Spleen (tissue), 11 donors: ENCODE data around the gene ZNF337. TPM values are rescaled to one million over a fixed set of nuclear protein-coding genes. Genes with fewer than 3 reads are reported as not detected.

ENCODE experiments used
- DNase-seq: peaks from one replicate; pipeline ENCODE4 v3.0.0-alpha.2; 2020
- H3K27ac ChIP-seq, 8 donors: fragments of 200-600 bp; sonication (generic) in 7 of 8; 1 replicate in 4 of 8; 2 replicates in 4 of 8; pipeline versions ENCODE4 v1.5.0 to v1.8.0; 2016 to 2021; ENCODE audit warnings: inconsistent platforms in 4 of 8, mild to moderate bottlenecking in 4 of 8, moderate library complexity in 1 of 8
- H3K27me3 ChIP-seq, 7 donors: fragments of 200-600 bp; sonication (generic) in 6 of 7; replicated peaks in 1 of 7; 1 replicate in 4 of 7; 2 replicates in 3 of 7; pipeline versions ENCODE4 v1.5.0 to v1.8.0; 2016 to 2021; ENCODE audit warnings: inconsistent platforms in 3 of 7, mild to moderate bottlenecking in 1 of 7
- H3K36me3 ChIP-seq, 6 donors: fragments of 200-600 bp; sonication (generic) in 5 of 6; 1 replicate in 4 of 6; 2 replicates in 2 of 6; pipeline versions ENCODE4 v1.5.0 to v1.8.0; 2016 to 2021; ENCODE audit warnings: inconsistent platforms in 2 of 6
- H3K4me1 ChIP-seq, 6 donors: fragments of 200-600 bp; sonication (generic) in 5 of 6; 1 replicate in 3 of 6; 2 replicates in 3 of 6; pipeline versions ENCODE4 v1.5.0 to v1.8.0; 2016 to 2021; ENCODE audit warnings: inconsistent platforms in 3 of 6
- H3K4me3 ChIP-seq, 8 donors: fragments of 200-600 bp; sonication (generic) in 7 of 8; 1 replicate in 4 of 8; 2 replicates in 4 of 8; pipeline versions ENCODE4 v1.5.0 to v1.8.0; 2016 to 2021; ENCODE audit warnings: inconsistent platforms in 4 of 8, mild to moderate bottlenecking in 4 of 8, moderate library complexity in 2 of 8
- H3K9me3 ChIP-seq, 8 donors: fragments of 200-600 bp; sonication (generic) in 7 of 8; 1 replicate in 4 of 8; 2 replicates in 4 of 8; pipeline versions ENCODE4 v1.5.0 to v1.8.0; 2016 to 2021; ENCODE audit warnings: inconsistent platforms in 4 of 8
- POLR2A ChIP-seq, 3 donors: fragments of 450-650 bp; IDR thresholded peaks; one replicate each; pipeline ENCODE4 v1.5.1; 2017; ENCODE audit warnings: antibody characterized with exemption in 3 of 3, mild to moderate bottlenecking in 1 of 3
- POLR2AphosphoS5 ChIP-seq, 3 donors: sonication (generic); formaldehyde crosslinking; IDR thresholded peaks; one replicate each; pipeline ENCODE4 v1.5.1; 2017; ENCODE audit warnings: antibody characterized with exemption in 3 of 3
- WGBS, 5 donors: extraction: QIAGEN DNeasy Blood & Tissue Kit in 3 of 5; methylation state at CpG; one replicate each; pipeline versions ENCODE4 v1.1.5 to v1.1.7; 2013 to 2018; 5-methylcytosine and 5-hydroxymethylcytosine counted together
- intact Hi-C: fragments of 100-400 bp; cut with DNase I; formaldehyde crosslinking; loops from one replicate; pipeline ENCODE4 v1.15.0; 2023; ENCODE audit warnings: low total_unique reads
- polyA plus RNA-seq, 3 donors: library from polyadenylated mRNA; stranded (reverse); fragments of 200-250 nt; gene quantifications; one replicate each; pipeline ENCODE4 v1.2.1, GENCODE V29; 2013
- total RNA-seq, 7 donors: library from RNA; depleted of rRNA in 3 of 7; stranded (reverse); fragments of >200 nt in 3 of 7; fragmentation: NEBNext Ultra II Directional in 4 of 7; extraction: Animal tissue kit (Norgen Biotek cat#: 25700) in 4 of 7; gene quantifications; one replicate each; pipeline versions ENCODE4 v1.1.0 to v1.2.1, GENCODE V29; 2016 to 2021
- TF ChIP-seq, protein P1 (sequence below), 11 experiments: fragments of 200-600 bp in 7 of 11; fragments of 450-650 bp in 4 of 11; sonication (generic) in 4 of 11; IDR thresholded peaks in 8 of 11; conservative IDR thresholded peaks in 3 of 11; 1 replicate in 7 of 11; 2 replicates in 4 of 11; pipeline versions ENCODE4 v1.4.0 to v1.8.0; 2016 to 2021; ENCODE audit warnings: antibody characterized with exemption in 11 of 11, inconsistent platforms in 4 of 11, mild to moderate bottlenecking in 1 of 11
- donor health status: healthy with polysubstance abuse.
- donor health status: DM: no; HTN: no; CAD: no; lungs with moderate emphysema.
- donor health status: DM: no; HTN: no; CAD: no.
- donor health status: Bipolar disorder and iron deficiency.
- donor health status: healthy.
- donor health status: DM: no; HTN: no; CAD: no.
- donor health status: DM: yes; HTN: yes; CAD: no.

ZNF337 gene
- total and polyA plus RNA-seq, 10 donors = 8.7 to 21.9 (median 16.3) TPM

DNA sequence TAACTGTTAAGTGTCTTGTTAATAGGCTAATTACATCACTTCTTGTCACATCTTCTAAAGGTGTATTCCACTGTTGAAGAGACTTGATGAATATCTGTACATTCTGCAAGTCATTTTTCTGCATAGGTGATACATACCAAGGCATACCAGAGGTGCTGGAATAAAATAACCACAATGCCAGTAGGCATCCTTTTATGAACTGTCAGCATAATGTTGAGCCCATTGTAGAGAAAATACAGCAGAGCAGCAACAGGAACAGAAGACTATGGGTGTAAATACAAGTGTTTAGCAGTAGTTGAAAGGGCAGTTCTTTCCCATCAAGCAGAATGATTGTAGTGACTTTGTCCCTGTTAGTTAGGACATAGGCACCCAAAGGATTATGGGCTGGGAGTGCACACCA is 44.4 kb upstream of the ZNF337 start:
- H3K27ac ChIP-seq = no peak overlapping the region
- peaks cover 0 to 8% (median 0%) of the 10 kb centered on the region in 6 donors for H3K4me1 ChIP-seq
- H3K36me3 ChIP-seq = no peaks in the 10 kb centered on the region
- peaks cover 0 to 9% (median 0%) of the 10 kb centered on the region in 8 donors for H3K9me3 ChIP-seq
- TF ChIP-seq, protein P1, sequence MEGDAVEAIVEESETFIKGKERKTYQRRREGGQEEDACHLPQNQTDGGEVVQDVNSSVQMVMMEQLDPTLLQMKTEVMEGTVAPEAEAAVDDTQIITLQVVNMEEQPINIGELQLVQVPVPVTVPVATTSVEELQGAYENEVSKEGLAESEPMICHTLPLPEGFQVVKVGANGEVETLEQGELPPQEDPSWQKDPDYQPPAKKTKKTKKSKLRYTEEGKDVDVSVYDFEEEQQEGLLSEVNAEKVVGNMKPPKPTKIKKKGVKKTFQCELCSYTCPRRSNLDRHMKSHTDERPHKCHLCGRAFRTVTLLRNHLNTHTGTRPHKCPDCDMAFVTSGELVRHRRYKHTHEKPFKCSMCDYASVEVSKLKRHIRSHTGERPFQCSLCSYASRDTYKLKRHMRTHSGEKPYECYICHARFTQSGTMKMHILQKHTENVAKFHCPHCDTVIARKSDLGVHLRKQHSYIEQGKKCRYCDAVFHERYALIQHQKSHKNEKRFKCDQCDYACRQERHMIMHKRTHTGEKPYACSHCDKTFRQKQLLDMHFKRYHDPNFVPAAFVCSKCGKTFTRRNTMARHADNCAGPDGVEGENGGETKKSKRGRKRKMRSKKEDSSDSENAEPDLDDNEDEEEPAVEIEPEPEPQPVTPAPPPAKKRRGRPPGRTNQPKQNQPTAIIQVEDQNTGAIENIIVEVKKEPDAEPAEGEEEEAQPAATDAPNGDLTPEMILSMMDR (IDR thresholded peaks at IDR 0.05 in 8 of 11, conservative IDR thresholded peaks at IDR 0.05 in 3 of 11) = no peak
- TF ChIP-seq POLR2A (IDR thresholded peaks at IDR 0.05) = no peak
- TF ChIP-seq POLR2AphosphoS5 (IDR thresholded peaks at IDR 0.05) = no peak
- no peak overlapping the region for H3K4me3 ChIP-seq
- intact Hi-C loops = no loop called here
- no peak for DNase-seq
- H3K27me3 ChIP-seq = no peaks in the 10 kb centered on the region

DNA sequence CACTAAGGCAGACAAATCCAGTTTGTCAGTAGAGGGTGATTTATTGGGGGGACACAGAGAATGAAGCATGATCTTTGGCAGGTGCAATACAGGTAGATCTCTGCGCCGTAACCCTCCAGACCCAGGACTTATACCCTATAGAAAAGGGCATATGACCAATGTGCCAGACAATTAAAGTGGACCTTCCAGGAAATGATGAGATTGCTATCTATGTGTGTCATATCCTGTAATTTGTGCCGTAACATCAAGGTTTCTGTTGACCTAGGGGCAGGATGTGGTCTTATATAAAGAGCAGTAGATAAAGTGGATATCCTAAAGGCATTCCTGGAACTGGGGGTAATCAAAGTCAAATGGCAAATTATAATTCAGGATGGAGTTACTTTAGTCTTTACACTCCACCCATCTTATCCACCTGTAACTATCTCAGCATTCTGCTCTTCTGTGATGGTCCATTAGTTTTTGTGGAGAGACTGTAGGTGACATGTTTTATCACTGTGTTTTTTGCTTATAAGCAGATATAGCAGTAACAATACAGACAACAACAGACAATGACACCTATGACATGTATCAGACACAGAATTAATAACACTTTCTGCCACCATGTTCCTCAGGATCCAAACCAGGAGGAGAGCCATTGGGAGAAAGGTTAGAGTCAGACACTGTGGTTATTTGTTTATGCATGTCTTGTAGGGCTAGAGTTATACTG is 43.1 kb upstream of the ZNF337 start:
- H3K27ac ChIP-seq = no peak overlapping the region
- DNase-seq = no peak
- H3K36me3 ChIP-seq = peaks cover 0 to 2% (median 0%) of the 10 kb centered on the region in 6 donors
- 65 to 80% (median 74%) methylated on average over 3 of the region's 3 CpGs for WGBS, 5 donors
- TF ChIP-seq POLR2AphosphoS5 (IDR thresholded peaks at IDR 0.05) (no peak), POLR2A (IDR thresholded peaks at IDR 0.05) (no peak)
- TF ChIP-seq, protein P1 (IDR thresholded peaks at IDR 0.05 in 8 of 11, conservative IDR thresholded peaks at IDR 0.05 in 3 of 11) = no peak
- H3K27me3 ChIP-seq = no peaks in the 10 kb centered on the region
- intact Hi-C loops = no loop called here
- H3K4me1 ChIP-seq = peaks cover 0 to 8% (median 0%) of the 10 kb centered on the region in 6 donors
- H3K9me3 ChIP-seq = peaks cover 0 to 9% (median 0%) of the 10 kb centered on the region in 8 donors
- no peak overlapping the region for H3K4me3 ChIP-seq

DNA sequence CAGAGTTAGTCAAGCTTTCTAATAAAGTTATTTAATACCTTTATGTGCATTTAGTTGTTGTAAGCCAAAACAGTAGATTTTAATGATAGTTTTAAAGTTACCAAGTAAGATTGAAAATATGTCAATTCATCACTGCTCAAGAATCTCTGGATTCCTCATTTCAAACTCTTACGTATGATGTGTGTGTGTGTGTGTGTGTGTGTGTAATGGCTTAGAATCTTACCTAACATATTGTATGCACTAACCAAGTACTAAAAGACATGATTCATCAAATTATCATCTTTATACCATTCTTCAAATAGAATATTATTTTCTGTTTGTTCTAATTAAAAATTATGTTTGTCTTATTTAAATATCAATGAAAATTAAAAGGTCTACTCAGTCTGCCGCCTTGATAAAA is 41.5 kb upstream of the ZNF337 start:
- WGBS, 5 donors = 94 to 98% (median 97%) methylated on average over 2 of the region's 2 CpGs
- no peak for DNase-seq
- TF ChIP-seq, protein P1 (IDR thresholded peaks at IDR 0.05 in 8 of 11, conservative IDR thresholded peaks at IDR 0.05 in 3 of 11) = no peak
- TF ChIP-seq POLR2A (IDR thresholded peaks at IDR 0.05) = no peak
- TF ChIP-seq POLR2AphosphoS5 (IDR thresholded peaks at IDR 0.05) = no peak
- H3K27ac ChIP-seq = no peak overlapping the region
- peaks cover 0 to 9% (median 0%) of the 10 kb centered on the region in 8 donors for H3K9me3 ChIP-seq
- intact Hi-C loops = no loop called here
- H3K27me3 ChIP-seq = no peaks in the 10 kb centered on the region
- H3K4me1 ChIP-seq = peaks cover 0 to 8% (median 0%) of the 10 kb centered on the region in 6 donors
- no peak overlapping the region for H3K4me3 ChIP-seq
- peaks cover 0 to 5% (median 0%) of the 10 kb centered on the region in 6 donors for H3K36me3 ChIP-seq

DNA sequence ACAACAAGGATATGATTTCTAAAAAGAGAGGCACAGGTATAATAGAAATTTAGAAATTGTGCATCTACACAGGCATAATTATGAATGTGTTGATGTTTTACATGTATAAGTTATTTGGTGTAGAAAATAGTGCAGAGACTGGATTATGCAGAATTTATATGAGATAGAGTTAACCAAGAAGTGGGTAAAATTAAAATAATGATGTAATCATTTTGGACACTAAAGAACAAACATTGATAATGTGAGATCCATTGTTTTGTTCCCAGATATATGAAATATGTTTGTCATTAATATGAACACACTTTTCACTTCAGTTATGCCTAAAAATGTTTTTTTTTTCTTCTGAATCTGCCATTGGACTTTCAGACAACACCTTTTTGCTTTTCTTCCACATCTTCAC is 37.2 kb upstream of the ZNF337 start:
- TF ChIP-seq, protein P1 (IDR thresholded peaks at IDR 0.05 in 8 of 11, conservative IDR thresholded peaks at IDR 0.05 in 3 of 11) = no peak
- TF ChIP-seq POLR2A (IDR thresholded peaks at IDR 0.05) (no peak), POLR2AphosphoS5 (IDR thresholded peaks at IDR 0.05) (no peak)
- intact Hi-C loops = no loop called here
- Histone ChIP-seq H3K4me1 (no peaks in the 10 kb centered on the region), H3K27me3 (no peaks in the 10 kb centered on the region), H3K27ac (no peak overlapping the region), H3K4me3 (no peak overlapping the region), H3K9me3 (peaks cover 0 to 9% (median 0%) of the 10 kb centered on the region in 8 donors), H3K36me3 (peaks cover 0 to 5% (median 0%) of the 10 kb centered on the region in 6 donors)
- DNase-seq = no peak
